Fibroblast of skin of left biceps (primary cell): Measurements from ENCODE around the gene CGB5.
"Not testable (repeated sequence)": the region's sequence is repeated elsewhere in the genome, so short reads cannot be mapped to it uniquely, and the experiment has no call there.

Experiments used
- DNase-seq, 2 experiments: peaks; one replicate each; pipeline ENCODE4 v3.0.0-alpha.2; 2013; ENCODE audit warnings: low read depth in 2 of 2

Gene CGB5

DNA sequence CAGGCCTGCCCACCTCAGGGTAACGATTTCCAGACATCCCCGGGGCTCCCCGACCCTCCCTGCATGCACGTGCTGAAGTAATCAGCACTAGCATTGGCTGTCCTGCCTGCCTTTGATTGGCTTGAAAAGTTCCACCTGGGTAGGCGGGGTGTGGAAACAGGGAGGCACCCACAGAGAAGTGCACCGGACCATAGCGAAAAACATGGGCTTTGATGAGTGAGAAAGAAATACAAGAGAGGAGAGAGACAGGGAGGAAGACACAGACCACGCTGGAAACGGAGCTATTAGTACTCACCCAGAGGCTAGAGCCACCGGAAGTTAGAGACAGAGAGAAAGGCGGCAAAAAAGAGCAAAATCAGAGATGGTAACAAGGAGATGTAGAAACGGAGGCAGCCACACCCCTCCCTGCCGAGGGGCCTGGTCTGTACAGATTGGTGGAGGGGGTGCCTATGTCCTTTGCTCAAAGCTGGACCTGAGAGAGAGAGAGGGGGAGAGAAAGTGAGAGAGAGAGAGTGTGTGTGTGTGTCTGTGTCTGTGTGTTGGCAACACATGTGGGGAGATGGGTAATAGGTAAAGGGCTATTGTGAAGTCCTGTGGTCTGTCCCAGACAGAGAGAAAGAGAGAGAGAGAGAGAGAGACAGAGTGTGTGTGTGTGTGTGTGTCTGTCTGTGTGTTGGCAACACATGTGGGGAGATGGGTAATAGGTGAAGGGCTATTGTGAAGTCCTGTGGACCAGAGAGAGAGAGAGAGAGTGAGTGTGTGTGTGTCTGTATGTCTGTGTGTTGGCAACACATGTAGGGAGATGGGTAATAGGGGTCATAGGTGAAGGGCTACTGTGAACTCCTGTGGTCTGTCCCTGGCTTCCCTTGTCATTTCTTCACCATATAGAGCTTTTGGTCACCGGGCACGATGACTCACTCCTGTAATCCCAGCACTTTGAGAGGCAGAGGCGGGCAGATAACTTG lies 22.4 kb upstream of the CGB5 start:
- DNase-seq = no peak

DNA sequence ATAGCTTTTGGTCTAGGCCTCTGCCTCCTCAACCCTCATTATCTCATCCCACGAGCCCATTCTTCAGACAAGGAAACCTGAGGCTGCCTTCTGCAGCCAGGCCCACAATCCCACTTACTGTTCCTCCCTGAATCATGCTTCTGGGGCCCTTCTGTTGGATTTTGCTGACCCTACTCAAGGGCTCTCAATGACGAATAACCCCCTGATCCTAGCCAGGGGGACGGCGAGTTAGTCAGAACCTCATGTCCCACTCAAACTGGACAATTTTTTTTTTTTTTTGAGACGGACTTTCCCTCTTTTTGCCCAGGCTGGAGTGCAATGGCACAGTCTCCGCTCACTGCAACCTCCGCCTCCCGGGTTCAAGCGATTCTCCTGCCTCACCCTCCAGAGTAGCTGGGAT lies 21.5 kb upstream of the CGB5 start:
- no peak for DNase-seq

DNA sequence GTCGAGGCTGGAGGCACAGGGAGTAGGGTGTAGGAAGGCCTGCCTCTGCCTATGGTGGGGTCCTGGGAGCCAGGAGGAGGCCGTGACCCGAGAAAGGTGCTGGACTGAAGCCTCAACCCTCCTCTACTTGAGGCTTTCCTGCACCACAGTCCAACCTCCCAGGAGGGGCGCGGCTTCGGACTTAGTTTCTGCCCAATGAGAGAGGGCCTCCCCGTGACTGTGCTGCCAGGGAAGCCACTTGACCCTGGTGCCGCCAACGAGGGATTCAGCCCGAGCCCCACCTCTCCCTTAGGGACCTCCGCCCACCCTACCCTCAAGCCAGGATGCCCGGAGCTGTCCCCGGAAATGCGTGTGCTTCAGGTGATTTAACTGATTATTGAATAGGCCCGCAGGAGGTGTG lies 19.4 kb upstream of the CGB5 start, which contains the start of gene CGB3:
Gene CGB3 (minus strand): TSS at position 101 of the 400 bp plus-strand sequence. CDS start 362 bp downstream, outside the sequence.
- DNase-seq = not testable (repeated sequence)

DNA sequence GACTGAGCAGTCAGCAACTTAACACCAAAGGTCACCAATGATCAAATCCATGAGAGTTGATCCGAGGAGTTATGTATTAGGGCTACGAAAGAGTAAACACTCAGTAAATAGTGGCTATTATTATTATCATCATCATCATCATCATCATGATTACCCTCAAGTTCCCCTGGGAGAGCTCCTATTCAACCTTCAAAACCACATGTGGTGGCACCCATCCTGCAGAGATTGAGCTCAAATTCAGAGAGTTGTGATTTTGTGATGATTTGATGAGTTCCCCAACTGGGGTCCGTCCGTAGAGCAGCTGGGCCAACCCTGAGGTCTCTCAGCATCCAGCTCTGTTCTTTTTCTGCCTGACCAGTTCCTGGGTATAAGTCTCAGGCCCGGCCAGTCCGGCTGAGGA lies 18.6 kb upstream of the CGB5 start:
- DNase-seq = not testable (repeated sequence)

DNA sequence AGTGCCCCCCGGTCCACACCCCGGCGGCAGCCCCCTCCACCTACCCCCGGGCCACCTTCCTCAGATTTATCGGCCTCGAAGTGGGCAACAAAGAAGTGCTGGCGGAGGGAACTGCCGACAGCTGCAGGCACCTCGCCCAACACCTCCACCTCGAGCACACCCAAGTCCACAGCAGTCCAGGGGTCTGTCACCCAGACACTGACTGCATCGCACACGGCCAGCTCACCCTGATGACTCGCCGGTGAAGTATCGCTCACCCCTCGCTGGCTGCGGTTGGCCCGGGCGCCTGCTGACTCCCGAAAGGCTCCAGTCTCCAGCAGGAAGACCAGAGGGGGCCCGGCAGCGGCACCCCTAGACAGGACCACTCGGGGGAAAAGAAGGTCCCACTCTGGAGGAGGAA lies 18.0 kb upstream of the CGB5 start:
- not testable (repeated sequence) for DNase-seq

DNA sequence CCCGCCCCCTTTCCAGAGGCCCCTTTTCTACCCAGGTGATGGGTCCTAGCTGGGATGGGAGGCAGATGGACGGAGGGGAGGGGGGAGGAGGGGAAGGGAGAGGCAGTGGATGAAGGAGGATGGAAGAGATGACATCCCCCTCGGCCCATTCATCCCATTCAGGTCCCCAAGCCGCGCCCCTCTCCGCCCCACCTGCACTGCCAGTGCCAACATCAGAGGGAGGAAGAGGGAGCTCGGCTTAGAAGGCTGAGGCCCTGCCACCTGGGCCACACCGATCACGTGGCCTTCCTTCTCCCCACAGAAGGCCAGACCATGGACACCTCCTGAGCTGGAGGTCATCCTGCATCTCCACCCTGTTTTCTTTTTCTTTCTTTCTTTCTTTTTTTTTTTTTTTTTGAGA lies 15.0 kb upstream of the CGB5 start:
- not testable (repeated sequence) for DNase-seq

DNA sequence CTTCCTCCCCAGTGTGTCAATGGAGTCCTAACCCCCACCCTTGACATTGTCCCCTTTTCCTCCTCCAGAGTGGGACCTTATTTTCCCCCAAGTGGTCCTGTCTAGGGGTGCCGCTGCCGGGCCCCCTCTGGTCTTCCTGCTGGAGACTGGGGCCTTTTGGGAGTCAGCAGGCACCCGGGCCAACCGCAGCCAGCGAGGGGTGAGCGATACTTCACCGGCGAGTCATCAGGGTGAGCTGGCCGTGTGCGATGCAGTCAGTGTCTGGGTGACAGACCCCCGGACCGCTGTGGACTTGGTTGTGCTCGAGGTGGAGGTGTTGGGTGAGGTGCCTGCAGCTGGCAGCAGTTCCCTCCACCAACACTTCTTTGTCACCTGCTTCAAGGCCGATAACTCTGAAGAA lies 13.9 kb upstream of the CGB5 start:
- not testable (repeated sequence) for DNase-seq

DNA sequence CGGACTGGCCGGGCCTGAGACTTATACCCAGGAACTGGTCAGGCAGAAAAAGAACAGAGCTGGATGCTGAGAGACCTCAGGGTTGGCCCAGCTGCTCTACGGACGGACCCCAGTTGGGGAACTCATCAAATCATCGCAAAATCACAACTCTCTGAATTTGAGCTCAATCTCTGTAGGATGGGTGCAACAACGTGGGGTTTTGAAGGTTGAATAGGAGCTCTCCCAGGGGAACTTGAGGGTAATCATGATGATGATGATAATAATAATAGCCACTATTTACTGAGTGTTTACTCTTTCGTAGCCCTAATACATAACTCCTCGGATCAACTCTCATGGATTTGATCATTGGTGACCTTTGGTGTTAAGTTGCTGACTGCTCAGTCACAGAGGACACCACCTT lies 13.3 kb upstream of the CGB5 start:
- not testable (repeated sequence) for DNase-seq

DNA sequence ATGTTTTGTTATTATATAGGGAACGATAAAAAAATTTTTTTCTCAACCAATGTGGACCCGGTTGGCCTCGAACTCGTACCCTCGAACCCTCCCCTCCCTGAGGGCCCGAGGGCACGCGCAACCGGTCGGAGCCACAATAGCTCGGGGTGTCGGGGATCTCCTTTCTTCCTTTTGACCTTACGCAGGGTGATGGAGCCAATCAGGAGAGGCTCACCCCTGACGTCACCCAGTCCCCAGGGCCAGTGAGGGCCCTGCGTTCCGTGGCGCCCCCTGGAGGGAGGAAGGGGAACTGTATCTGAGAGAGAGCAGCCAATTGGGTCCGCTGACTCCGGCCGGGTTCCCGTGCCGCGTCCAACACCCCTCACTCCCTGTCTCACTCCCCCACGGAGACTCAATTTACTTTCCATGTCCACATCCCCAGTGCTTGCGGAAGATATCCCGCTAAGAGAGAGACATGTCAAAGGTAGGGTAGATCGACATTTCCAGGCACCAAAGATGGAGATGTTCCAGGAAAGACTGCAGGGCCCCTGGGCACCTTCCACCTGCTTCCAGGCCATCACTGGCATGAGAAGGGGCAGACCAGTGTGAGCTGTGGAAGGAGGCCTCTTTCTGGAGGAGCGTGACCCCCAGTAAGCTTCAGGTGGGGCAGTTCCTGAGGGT lies 11.9 kb upstream of the CGB5 start, which contains the start of gene CGB2:
Gene CGB2 (plus strand): TSS at position 249 of the 660 bp plus-strand sequence. CDS start 206 bp downstream, at position 455.
- not testable (repeated sequence) for DNase-seq

DNA sequence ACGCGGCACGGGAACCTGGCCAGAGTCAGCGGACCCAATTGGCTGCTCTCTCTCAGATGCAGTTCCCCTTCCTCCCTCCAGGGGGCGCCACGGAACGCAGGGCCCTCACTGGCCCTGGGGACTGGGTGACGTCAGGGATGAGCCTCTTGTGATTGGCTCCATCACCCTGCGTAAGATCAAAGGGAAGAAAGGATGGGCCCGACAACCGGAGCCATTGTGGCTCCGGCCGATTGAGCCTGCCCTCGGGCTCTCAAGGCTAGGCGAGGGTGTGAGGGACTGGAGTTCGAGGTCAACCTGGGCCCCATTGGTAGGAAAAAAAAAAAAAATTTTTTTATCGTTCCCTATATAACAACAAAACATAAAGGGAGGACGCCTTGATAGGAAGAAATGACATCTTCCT lies 6.8 kb upstream of the CGB5 start, which contains the start of gene CGB1:
Gene CGB1 (minus strand): TSS at position 81 of the 400 bp plus-strand sequence. CDS start 184 bp downstream, outside the sequence.
- not testable (repeated sequence) for DNase-seq

DNA sequence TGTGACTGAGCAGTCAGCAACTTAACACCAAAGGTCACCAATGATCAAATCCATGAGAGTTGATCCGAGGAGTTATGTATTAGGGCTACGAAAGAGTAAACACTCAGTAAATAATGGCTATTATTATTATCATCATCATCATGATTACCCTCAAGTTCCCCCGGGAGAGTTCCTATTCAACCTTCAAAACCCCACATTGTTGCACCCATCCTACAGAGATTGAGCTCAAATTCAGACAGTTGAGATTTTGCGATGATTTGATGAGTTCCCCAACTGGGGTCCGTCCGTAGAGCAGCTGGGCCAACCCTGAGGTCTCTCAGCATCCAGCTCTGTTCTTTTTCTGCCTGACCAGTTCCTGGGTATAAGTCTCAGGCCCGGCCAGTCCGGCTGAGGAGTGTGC lies 5.5 kb upstream of the CGB5 start:
- not testable (repeated sequence) for DNase-seq

DNA sequence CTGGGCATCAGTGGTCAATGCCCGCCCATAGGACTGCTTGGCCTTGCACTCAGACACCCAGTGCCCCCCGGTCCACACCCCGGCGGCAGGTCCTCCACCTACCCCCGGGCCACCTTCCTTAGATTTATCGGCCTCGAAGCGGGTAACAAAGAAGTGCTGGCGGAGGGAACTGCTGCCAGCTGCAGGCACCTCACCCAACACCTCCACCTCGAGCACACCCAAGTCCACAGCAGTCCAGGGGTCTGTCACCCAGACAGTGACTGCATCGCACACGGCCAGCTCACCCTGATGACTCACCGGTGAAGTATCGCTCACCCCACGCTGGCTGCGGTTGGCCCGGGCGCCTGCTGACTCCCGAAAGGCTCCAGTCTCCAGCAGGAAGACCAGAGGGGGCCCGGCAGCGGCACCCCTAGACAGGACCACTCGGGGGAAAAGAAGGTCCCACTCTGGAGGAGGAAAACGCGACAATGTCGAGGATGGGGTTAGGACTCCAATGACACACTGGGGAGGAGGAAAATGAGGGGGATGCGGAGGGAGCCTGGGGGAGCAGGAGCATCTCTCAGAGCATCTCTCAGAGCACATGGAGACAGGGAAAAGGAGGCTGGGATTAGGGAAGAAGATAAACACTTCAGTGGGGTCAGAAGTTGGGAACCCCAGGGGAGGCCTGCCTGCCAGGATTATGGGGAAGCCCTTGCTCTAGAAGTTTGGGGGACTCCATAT lies 4.9 kb upstream of the CGB5 start:
- not testable (repeated sequence) for DNase-seq

DNA sequence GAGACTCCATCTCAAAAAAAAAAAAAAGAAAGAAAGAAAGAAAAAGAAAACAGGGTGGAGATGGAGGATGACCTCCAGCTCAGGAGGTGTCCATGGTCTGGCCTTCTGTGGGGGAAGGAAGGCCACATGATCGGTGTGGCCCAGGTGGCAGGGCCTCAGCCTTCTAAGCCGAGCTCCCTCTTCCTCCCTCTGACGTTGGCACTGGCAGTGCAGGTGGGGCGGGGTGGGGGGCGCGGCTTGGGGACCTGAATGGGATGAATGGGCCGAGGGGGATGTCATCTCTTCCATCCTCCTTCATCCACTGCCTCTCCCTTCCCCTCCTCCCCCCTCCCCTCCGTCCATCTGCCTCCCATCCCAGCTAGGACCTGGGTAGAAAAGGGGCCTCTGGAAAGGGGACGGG lies 3.9 kb upstream of the CGB5 start:
- DNase-seq = not testable (repeated sequence)

DNA sequence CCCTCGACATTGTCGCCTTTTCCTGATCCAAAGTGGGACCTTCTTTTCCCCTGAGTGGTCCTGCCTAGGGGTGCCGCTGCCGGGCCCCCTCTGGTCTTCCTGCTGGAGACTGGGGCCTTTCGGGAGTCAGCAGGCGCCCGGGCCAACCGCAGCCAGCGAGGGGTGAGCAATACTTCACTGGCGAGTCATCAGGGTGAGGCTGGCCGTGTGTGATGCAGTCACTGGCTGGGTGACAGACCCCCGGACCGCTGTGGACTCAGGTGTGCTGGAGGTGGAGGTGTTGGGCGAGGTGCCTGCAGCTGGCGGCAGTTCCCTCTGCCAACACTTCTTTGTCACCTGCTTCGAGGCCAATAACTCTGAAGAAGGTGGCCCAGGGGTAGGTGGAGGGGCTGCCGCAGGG lies 1.5 kb upstream of the CGB5 start:
- DNase-seq = no peak

DNA sequence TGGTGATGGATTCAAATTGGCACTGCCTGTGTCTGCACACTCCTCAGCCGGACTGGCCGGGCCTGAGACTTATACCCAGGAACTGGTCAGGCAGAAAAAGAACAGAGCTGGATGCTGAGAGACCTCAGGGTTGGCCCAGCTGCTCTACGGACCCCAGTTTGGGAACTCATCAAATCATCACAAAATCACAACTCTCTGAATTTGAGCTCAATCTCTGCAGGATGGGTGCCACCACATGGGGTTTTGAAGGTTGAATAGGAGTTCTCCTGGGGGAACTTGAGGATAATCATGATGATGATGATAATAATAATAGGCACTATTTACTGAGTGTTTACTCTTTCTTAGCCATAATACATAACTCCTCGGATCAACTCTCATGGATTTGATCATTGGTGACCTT lies 982 bp upstream of the CGB5 start:
- not testable (repeated sequence) for DNase-seq

DNA sequence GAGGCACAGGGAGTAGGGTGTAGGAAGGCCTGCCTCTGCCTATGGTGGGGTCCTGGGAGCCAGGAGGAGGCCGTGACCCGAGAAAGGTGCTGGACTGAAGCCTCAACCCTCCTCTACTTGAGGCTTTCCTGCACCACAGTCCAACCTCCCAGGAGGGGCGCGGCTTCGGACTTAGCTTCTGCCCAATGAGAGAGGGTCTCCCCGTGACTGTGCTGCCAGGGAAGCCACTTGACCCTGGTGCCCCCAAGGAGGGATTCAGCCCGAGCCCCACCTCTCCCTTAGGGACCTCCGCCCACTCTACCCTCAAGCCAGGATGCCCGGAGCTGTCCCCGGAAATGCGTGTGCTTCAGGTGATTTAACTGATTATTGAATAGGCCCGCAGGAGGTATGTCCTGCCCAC lies 5.4 kb downstream of the CGB5 start, which contains the start of gene CGB8:
Gene CGB8 (minus strand): TSS at position 101 of the 400 bp plus-strand sequence. CDS start 372 bp downstream, outside the sequence.
- not testable (repeated sequence) for DNase-seq

DNA sequence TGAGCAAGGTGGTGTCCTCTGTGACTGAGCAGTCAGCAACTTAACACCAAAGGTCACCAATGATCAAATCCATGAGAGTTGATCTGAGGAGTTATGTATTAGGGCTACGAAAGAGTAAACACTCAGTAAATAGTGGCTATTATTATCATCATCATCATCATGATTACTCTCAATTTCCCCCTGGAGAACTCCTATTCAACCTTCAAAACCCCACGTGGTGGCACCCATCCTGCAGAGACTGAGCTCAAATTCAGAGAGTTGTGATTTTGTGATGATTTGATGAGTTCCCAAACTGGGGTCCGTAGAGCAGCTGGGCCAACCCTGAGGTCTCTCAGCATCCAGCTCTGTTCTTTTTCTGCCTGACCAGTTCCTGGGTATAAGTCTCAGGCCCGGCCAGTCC lies 6.2 kb downstream of the CGB5 start:
- DNase-seq = not testable (repeated sequence)

DNA sequence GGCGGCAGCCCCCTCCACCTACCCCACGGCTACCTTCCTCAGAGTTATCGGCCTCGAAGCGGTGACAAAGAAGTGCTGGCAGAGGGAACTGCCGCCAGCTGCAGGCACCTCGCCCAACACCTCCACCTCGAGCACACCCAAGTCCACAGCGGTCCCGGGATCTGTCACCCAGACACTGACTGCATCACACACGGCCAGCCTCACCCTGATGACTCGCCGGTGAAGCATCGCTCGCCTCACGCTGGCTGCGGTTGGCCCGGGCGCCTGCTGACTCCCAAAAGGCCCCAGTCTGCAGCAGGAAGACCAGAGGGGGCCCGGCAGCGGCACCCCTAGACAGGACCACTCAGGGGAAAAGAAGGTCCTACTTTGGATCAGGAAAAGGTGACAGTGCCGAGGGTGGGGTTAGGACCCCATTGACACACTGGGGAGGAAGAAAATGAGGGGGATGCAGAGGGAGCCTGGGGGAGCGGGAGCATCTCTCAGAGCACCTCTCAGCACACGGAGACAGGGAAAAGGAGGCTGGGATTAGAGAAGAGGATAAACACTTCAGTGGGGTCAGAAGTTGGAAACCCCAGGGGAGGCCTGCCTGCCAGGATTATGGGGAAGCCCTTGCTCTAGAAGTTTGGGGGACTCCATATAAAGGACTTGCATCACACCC lies 6.9 kb downstream of the CGB5 start:
- not testable (repeated sequence) for DNase-seq

DNA sequence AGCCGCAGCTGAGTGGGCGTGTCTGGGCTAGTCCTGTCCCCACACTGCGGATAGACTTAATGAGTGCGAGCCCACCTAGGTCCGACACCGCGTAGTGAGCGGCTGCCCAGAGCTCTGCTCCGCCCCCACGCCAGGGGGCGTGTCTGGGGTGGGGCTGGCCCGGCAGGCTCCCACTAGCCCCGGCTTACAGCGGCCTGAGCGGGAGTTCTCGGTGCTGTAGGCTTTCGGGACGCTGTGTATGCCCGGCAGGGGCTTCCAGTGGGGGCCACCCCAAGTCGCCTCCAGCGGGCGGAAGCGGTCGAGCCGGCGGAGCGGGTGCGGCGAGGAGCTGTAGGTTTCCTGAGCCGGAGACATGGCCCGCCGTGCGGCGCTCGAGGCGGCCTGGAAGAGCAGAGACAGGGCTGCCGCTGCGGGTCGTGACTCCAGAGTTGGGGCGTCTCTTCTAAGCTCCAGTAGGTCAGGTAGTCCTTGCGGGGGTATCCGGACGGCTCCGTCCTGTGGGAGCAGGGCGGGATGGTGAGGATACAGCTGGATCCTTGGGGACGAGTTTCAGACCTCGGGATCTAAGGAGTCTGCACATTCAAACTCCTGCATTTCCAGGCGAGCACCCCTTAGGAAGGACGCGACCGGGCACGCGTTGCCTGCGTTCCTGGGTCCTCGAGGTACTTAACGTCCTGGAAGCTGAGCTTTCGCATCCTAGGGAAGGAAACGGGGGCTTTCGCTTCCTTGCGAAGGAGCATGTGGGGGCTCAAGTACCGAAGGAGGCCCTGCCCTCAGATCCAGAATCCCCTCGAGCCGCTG lies 12.7 kb downstream of the CGB5 start:
- no peak for DNase-seq

DNA sequence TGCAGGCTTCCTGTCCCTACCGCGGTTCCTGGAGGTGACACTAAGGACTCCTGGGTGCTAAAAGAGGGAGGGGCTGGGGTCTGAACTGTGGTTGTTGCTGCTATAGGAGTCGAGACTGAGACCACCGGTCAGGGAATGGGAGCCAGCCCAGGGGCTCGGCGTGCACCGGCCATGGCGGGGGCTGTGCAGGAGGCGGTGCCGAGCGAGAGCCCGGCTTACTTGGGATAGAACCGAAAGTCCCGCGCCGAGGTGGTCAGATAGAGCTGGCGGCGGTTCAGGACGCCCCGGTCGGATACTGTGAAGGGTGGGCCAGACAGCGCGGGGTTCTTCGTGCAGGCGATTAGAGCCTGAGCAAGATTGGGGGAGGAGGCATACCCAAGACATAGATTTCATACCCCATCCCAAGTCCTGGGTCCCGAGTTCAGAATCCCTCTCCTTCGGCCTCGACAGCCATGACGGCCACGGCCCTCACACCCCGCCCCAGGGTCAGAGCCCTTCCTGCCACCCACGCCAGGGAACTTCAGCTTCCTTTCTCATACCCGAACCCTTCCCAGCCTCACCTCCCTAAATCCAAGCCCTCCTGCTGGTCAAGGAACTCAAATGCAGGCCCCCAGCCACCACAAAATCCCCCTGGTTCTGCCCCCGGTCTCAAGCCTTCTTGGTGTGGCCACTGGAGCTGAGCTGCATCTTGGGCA lies 13.4 kb downstream of the CGB5 start:
- not testable (repeated sequence) for DNase-seq
